GM12878 (cell line): ENCODE data around the gene CNN2. TPM values are rescaled to one million over a fixed set of nuclear protein-coding genes. Genes with fewer than 3 reads are reported as not detected.

ENCODE experiments used
- CBX5 ChIP-seq: sonication (generic); IDR thresholded peaks from 2 replicates; pipeline ENCODE4 v1.6.1; 2016; ENCODE audit warnings: low read depth, moderate library complexity, mild to moderate bottlenecking, inconsistent platforms
- EED ChIP-seq: sonication (generic); IDR thresholded peaks from 2 replicates; pipeline ENCODE4 v1.6.1; 2016; ENCODE audit warnings: antibody characterized with exemption, low read depth
- EGR1 ChIP-seq, 2 experiments: IDR thresholded peaks; 1 replicate in 1 of 2; 2 replicates in 1 of 2; pipeline ENCODE4 v1.6.1; 2011 to 2012; ENCODE audit warnings: low read depth in 2 of 2, low read length in 2 of 2, borderline replicate concordance in 1 of 2, mild to moderate bottlenecking in 1 of 2, moderate library complexity in 1 of 2
- EP300 ChIP-seq, 2 experiments: fragments of 150-350 bp in 1 of 2; IDR thresholded peaks; 2 replicates each; pipeline ENCODE4 v1.6.1; 2011 to 2012; ENCODE audit warnings: low read depth in 2 of 2, low read length in 2 of 2, borderline replicate concordance in 1 of 2, improper control_type of control experiment in 1 of 2, inconsistent platforms in 1 of 2; ENCODE audit not compliant: control insufficient read depth in 1 of 2
- FOS ChIP-seq: IDR thresholded peaks from 3 replicates; pipeline ENCODE4 v1.6.1; 2011; ENCODE audit warnings: borderline replicate concordance; ENCODE audit not compliant: insufficient read length; ENCODE audit errors: extremely low read depth
- KDM1A ChIP-seq: fragments of 200-600 bp; sonication (generic); IDR thresholded peaks from 2 replicates; pipeline ENCODE4 v1.6.1; 2016; ENCODE audit warnings: borderline replicate concordance
- NR2F1 ChIP-seq: fragments of 450-650 bp; conservative IDR thresholded peaks from 2 replicates; pipeline ENCODE4 v1.6.1; 2017; ENCODE audit warnings: mild to moderate bottlenecking
- POLR2AphosphoS2 ChIP-seq: IDR thresholded peaks from 2 replicates; pipeline ENCODE4 v1.6.1; 2011; ENCODE audit warnings: low read depth, mild to moderate bottlenecking, low read length, improper control_type of control experiment, moderate library complexity
- POLR2AphosphoS5 ChIP-seq: IDR thresholded peaks from 2 replicates; pipeline ENCODE4 v1.6.1; 2011; ENCODE audit warnings: mild to moderate bottlenecking, low read length, inconsistent platforms
- RCOR1 ChIP-seq: conservative IDR thresholded peaks from 2 replicates; pipeline ENCODE4 v1.6.1; 2012; ENCODE audit warnings: low read depth, low read length, improper control_type of control experiment
- TARDBP ChIP-seq: IDR thresholded peaks from 2 replicates; pipeline ENCODE4 v1.6.1; 2016; ENCODE audit warnings: borderline replicate concordance
- ZNF274 ChIP-seq: IDR thresholded peaks from one replicate; pipeline ENCODE4 v1.8.0; 2011; ENCODE audit not compliant: insufficient read length, insufficient read depth
- ZNF384 ChIP-seq: IDR thresholded peaks from 2 replicates; pipeline ENCODE4 v1.6.1; 2012; ENCODE audit warnings: low read depth, mild to moderate bottlenecking, low read length, improper control_type of control experiment, borderline replicate concordance
- polyA plus RNA-seq, 11 experiments: library from polyadenylated mRNA; depleted of rRNA in 4 of 11; unstranded in 6 of 11; stranded (reverse) in 5 of 11; fragments of >200 nt; fragmentation: Nextera tagmentation in 4 of 11; fragmentation: Illumina TruSeq in 1 of 11; extraction: Ambion mirVana in 4 of 11; extraction: Trizol in 1 of 11; gene quantifications; 1 replicate in 1 of 11; 2 replicates in 10 of 11; pipeline versions ENCODE4 v1.2.1 to v1.2.3, GENCODE V29; 2011 to 2016; ENCODE audit warnings: inconsistent platforms in 2 of 11, missing spikeins in 2 of 11, low read depth in 1 of 11
- total RNA-seq, 4 experiments: library from RNA; depleted of rRNA in 3 of 4; stranded (reverse); fragments of >200 nt in 3 of 4; fragmentation: Illumina TruSeq in 1 of 4; extraction: Trizol in 1 of 4; gene quantifications; 2 replicates each; pipeline versions ENCODE4 v1.2.1 to v1.2.3, GENCODE V29; 2013 to 2021
- TF ChIP-seq, protein P1 (sequence below): fragments of 450-650 bp; IDR thresholded peaks from 2 replicates; pipeline ENCODE4 v1.6.1; 2018; ENCODE audit warnings: borderline replicate concordance, mild to moderate bottlenecking; ENCODE audit not compliant: partially characterized antibody
- TF ChIP-seq, protein P2 (sequence below): fragments of 450-650 bp; IDR thresholded peaks from 2 replicates; pipeline ENCODE4 v1.6.1; 2017; ENCODE audit warnings: antibody characterized with exemption, mild to moderate bottlenecking, moderate library complexity
- TF ChIP-seq, protein P3 (sequence below): IDR thresholded peaks from 2 replicates; pipeline ENCODE4 v1.6.1; 2011; ENCODE audit warnings: low read depth, mild to moderate bottlenecking, low read length, moderate library complexity, borderline replicate concordance; ENCODE audit errors: extremely low read depth
- TF ChIP-seq, protein P4 (sequence below): fragments of 450-650 bp; IDR thresholded peaks from 2 replicates; pipeline ENCODE4 v1.6.1; 2016; ENCODE audit warnings: mild to moderate bottlenecking, moderate library complexity, borderline replicate concordance

CNN2 gene
- total and polyA plus RNA-seq, 10 of the 15 experiments (the other 5 are each of a cell fraction or from before 2014, with no cell fraction given) = 34.7 to 311 (median 172) TPM

DNA sequence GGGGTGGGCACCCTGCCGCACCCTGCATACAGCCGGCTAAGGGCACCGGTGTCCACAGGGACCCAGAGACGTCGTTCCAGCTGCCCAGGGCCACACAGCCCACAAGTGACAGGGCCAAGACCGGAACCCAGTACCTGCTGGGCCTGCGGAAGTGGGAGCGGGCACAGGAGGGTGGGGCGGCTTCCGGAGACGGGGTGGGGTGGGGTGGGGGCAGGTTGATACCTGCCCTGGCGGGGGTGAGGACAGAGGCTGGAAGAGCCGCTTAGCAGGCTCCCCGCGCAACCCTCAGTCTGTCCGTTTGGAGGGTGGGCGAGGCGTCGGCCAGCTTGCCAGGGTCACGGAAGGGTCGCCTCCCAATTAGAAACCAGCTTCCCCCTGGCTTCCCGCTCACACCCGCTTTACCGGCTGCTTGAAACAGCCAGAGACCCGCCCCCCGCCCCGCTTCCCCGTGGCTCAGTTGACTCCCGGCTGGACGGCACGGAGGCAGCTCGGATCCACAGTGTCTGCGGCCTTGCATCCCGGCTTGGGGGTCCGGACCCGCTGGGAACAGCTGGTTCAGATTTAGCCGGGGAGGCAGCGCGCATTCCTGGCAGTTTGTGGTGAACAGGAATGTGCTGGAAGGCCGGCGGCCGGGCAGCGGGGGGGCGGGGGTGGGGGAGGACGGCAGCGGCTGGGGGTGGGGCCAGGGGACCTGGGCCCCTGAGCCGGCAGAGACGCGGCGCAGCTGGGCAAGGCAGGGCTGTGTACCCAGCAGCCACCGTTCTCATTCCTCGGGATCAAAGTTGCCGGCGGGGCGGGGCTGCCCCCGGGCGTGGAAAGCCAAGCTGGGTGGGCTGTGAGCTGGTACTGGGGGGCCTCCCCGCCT is 1.9 kb downstream of the CNN2 start (continued):
- peak; percentile 41; the same call in 1 of the 2 replicates for TF ChIP-seq EED
- TF ChIP-seq, protein P1, sequence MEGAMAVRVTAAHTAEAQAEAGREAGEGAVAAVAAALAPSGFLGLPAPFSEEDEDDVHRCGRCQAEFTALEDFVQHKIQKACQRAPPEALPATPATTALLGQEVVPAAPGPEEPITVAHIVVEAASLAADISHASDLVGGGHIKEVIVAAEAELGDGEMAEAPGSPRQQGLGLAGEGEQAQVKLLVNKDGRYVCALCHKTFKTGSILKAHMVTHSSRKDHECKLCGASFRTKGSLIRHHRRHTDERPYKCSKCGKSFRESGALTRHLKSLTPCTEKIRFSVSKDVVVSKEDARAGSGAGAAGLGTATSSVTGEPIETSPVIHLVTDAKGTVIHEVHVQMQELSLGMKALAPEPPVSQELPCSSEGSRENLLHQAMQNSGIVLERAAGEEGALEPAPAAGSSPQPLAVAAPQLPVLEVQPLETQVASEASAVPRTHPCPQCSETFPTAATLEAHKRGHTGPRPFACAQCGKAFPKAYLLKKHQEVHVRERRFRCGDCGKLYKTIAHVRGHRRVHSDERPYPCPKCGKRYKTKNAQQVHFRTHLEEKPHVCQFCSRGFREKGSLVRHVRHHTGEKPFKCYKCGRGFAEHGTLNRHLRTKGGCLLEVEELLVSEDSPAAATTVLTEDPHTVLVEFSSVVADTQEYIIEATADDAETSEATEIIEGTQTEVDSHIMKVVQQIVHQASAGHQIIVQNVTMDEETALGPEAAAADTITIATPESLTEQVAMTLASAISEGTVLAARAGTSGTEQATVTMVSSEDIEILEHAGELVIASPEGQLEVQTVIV = no peak
- TF ChIP-seq POLR2AphosphoS5 = peak; percentile 43; the same call in 1 of the 2 replicates
- TF ChIP-seq NR2F1 = peak; percentile 65; the same call in 1 of the 2 replicates
- TF ChIP-seq EGR1 (IDR thresholded peaks at IDR 0.05; ENCODE audit: borderline replicate concordance in 1 of 2, low read depth in 2 of 2, low read length in 2 of 2) = no peak
- no peak for TF ChIP-seq FOS
- TF ChIP-seq POLR2AphosphoS2 = no peak
- TF ChIP-seq EP300 (IDR thresholded peaks at IDR 0.05; ENCODE audit: borderline replicate concordance in 1 of 2, control insufficient read depth in 1 of 2, low read depth in 2 of 2, low read length in 2 of 2) = no peak
- no peak for TF ChIP-seq KDM1A
- no peak for TF ChIP-seq TARDBP
- no peak for TF ChIP-seq ZNF384
- TF ChIP-seq CBX5 = no peak
- TF ChIP-seq ZNF274 = no peak
- TF ChIP-seq, protein P2, sequence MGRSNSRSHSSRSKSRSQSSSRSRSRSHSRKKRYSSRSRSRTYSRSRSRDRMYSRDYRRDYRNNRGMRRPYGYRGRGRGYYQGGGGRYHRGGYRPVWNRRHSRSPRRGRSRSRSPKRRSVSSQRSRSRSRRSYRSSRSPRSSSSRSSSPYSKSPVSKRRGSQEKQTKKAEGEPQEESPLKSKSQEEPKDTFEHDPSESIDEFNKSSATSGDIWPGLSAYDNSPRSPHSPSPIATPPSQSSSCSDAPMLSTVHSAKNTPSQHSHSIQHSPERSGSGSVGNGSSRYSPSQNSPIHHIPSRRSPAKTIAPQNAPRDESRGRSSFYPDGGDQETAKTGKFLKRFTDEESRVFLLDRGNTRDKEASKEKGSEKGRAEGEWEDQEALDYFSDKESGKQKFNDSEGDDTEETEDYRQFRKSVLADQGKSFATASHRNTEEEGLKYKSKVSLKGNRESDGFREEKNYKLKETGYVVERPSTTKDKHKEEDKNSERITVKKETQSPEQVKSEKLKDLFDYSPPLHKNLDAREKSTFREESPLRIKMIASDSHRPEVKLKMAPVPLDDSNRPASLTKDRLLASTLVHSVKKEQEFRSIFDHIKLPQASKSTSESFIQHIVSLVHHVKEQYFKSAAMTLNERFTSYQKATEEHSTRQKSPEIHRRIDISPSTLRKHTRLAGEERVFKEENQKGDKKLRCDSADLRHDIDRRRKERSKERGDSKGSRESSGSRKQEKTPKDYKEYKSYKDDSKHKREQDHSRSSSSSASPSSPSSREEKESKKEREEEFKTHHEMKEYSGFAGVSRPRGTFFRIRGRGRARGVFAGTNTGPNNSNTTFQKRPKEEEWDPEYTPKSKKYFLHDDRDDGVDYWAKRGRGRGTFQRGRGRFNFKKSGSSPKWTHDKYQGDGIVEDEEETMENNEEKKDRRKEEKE = no peak
- TF ChIP-seq, protein P3, sequence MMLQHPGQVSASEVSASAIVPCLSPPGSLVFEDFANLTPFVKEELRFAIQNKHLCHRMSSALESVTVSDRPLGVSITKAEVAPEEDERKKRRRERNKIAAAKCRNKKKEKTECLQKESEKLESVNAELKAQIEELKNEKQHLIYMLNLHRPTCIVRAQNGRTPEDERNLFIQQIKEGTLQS = no peak
- no peak for TF ChIP-seq RCOR1
- TF ChIP-seq, protein P4, sequence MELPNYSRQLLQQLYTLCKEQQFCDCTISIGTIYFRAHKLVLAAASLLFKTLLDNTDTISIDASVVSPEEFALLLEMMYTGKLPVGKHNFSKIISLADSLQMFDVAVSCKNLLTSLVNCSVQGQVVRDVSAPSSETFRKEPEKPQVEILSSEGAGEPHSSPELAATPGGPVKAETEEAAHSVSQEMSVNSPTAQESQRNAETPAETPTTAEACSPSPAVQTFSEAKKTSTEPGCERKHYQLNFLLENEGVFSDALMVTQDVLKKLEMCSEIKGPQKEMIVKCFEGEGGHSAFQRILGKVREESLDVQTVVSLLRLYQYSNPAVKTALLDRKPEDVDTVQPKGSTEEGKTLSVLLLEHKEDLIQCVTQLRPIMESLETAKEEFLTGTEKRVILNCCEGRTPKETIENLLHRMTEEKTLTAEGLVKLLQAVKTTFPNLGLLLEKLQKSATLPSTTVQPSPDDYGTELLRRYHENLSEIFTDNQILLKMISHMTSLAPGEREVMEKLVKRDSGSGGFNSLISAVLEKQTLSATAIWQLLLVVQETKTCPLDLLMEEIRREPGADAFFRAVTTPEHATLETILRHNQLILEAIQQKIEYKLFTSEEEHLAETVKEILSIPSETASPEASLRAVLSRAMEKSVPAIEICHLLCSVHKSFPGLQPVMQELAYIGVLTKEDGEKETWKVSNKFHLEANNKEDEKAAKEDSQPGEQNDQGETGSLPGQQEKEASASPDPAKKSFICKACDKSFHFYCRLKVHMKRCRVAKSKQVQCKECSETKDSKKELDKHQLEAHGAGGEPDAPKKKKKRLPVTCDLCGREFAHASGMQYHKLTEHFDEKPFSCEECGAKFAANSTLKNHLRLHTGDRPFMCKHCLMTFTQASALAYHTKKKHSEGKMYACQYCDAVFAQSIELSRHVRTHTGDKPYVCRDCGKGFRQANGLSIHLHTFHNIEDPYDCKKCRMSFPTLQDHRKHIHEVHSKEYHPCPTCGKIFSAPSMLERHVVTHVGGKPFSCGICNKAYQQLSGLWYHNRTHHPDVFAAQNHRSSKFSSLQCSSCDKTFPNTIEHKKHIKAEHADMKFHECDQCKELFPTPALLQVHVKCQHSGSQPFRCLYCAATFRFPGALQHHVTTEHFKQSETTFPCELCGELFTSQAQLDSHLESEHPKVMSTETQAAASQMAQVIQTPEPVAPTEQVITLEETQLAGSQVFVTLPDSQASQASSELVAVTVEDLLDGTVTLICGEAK = peak; percentile 75
